Activated CD8-positive, alpha-beta memory T cell treated with anti-CD3 and anti-CD28 coated beads for 4 hours (primary cell): Measurements from ENCODE around the gene AFF3.
"Not testable (repeated sequence)": the region's sequence is repeated elsewhere in the genome, so short reads cannot be mapped to it uniquely, and the experiment has no call there.

Experiments used
- DNase-seq, 2 donors: peaks; one replicate each; pipeline ENCODE4 v3.0.0-alpha.2; 2020; ENCODE audit warnings: low read depth in 2 of 2

Gene AFF3

GRCh38 chr2:99933894-99934650 lies 208.3 kb downstream of the AFF3 start:
- no peak for DNase-seq

DNA sequence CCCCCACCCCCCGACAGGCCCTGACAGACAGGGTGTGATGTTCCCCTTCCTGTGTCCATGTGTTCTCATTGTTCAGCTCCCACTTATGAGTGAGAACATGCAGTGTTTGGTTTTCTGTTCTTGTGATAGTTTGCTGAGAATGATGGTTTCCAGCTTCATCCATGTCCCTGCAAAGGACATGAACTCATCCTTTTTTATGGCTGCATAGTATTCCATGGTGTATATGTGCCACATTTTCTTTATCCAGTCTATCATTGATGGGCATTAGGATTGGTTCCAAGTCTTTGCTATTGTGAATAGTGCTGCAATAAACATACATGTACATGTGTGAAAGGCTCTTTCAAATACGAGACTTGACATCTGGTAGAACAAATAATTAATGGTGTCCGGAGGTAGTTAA lies 208.9 kb downstream of the AFF3 start:
- not testable (repeated sequence) for DNase-seq

DNA sequence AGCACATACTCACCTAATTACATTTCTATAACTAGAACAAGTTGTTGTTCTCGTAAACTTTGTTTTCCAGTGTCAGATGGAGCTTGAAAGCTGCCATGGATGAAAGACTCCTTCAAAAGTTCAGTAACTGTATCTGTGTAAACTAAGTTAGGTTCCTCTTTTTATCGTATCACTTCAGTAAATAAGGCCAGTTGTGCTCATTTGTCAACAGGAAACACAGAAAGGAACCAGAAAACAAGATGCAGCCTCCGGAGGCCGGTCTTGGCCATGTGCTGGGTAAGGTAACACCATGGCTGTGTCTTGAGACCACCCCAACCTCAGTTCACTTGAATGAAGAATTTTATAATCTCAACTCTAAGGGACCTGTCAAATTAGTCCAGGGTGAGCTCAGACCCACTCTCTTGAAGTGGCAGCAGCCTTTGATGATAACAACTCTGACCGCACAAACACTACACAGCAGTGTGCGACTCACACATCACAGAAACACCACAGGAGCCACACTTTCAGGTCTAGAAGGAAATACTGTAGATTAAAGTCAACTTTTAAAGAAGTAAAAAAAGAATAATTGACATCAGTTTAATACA lies 213.8 kb downstream of the AFF3 start:
- DNase-seq: no peak

- not testable (repeated sequence) for DNase-seq
Observed at GRCh38 chr2:99927690-99928207, 214.6 kb downstream of the AFF3 start.

DNA sequence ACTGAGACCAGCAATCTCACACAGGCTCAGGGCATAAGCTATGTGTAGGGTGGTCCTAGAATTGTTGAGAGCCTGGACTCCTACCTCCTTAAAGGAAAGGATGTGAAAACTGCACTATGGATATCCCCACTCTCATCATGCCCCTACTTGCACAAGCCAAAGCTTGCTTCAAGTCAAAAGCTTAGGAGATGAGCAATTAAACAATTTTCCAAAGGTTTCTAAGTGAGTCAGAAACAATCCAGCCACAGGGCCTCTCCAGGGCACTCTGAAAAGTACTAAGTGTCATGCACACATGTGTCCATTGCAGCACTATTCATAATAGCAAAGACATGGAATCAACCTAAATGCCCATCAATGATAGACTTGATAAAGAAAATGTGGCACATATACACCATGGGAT lies 215.4 kb downstream of the AFF3 start:
- no peak for DNase-seq

DNA sequence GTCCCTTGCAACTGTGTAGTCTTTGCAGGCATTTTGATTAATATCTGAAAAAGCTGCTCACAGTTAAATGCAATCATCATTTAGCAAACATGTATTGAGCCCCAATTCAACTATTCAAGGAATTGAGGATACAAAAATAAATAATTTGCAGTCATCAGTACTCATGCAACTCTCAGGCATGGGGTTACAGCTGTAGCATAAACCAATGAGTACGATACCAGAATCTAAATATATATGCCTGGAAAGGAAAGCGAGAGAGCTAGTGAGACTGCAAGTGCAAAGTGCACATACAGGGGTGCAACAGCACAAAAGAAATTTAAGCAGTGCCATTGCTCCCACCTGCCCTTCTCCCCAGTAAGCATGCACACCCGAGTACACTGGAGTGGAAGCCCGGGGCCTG lies 216.4 kb downstream of the AFF3 start:
- no peak for DNase-seq

GRCh38 chr2:99922664-99923063 lies 219.7 kb downstream of the AFF3 start:
- no peak for DNase-seq

DNA sequence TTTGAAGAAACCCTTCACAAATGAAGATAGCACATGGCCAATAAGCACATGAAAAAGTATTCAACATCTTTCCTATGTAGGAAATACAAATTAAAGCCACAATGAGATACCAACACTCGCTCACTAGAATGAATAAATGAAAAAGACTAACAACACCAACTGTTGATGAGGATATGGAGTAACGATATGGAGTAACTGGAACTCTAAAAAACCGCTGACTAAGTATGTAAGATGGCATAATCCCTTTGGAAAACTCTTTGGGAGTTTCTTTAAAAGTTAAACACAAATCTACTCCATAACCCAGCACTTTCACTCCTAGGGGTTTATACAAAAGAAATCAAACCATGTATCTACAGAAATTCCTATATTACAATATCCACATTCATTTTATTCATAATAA lies 220.5 kb downstream of the AFF3 start:
- no peak for DNase-seq

GRCh38 chr2:99918389-99918788 lies 224.0 kb downstream of the AFF3 start:
- DNase-seq: no peak

GRCh38 chr2:99915108-99915675 lies 227.2 kb downstream of the AFF3 start:
- no peak for DNase-seq

DNA sequence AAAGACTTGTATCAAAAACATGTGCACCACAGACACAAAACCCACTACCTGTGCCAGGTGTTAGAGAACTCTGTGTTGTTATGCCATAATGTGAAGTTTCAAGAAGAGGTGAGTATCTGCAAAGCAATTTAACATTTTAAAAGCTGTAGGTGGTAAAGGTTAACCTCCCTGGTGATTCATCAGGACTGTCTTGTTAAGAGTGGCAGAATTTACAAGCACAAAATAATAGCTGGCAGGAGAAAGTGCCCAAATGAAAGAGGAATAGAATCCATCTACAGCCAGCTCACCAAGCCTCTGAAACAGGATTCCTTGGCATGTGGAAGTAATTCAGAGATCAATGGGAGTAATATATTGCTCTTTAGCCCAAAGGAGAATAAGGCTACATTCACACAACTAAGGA lies 230.7 kb downstream of the AFF3 start:
- no peak for DNase-seq

GRCh38 chr2:99910902-99911301 lies 231.5 kb downstream of the AFF3 start:
- DNase-seq: no peak

DNA sequence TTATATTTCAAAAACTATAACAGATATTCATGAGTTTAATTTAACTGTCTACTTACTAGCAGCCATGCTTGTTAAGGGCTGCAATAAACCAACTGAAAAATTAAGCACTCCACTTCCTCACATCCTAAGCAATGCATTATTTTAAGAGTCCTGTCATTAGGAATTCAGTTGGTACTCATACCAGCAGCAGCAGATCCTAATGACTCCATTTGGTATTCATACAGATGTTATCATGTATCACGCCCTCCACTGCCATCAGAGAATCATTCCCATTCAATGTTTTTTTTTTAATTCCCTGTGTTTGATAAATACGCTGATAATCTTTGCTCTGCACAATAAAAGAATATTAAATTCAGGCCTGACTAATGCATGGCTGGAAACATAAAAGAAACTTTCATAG lies 236.8 kb downstream of the AFF3 start:
- DNase-seq: no peak

DNA sequence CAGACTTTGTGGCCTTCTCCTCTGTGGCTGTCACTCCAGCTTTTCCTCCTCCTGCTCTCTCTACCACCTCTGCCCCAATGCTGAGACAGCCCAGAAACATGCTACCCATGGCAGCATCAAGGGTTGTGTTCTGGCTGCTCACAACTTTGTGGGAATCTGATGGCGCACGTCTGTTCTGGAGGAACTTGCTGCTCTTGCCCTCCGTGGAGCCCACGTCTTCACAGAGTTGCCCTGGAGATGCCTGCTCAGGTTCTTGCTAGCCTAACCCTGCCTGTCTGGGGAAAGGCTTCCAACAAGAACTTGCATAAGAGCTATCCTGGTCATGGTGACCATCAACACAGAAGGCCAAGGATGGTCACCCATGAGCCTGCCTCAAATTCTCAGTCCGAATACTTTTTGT lies 237.4 kb downstream of the AFF3 start:
- no peak for DNase-seq

GRCh38 chr2:99903981-99904380 lies 238.4 kb downstream of the AFF3 start:
- no peak for DNase-seq

GRCh38 chr2:99900556-99900955 lies 241.8 kb downstream of the AFF3 start:
- DNase-seq: no peak

- no peak for DNase-seq
Observed at GRCh38 chr2:99899882-99900281, 242.5 kb downstream of the AFF3 start.

- DNase-seq: no peak
Observed at GRCh38 chr2:99899058-99899855, 243.1 kb downstream of the AFF3 start.

GRCh38 chr2:99898336-99899048 lies 243.9 kb downstream of the AFF3 start:
- no peak for DNase-seq

- no peak for DNase-seq
Observed at GRCh38 chr2:99891428-99891780, 251.0 kb downstream of the AFF3 start.

DNA sequence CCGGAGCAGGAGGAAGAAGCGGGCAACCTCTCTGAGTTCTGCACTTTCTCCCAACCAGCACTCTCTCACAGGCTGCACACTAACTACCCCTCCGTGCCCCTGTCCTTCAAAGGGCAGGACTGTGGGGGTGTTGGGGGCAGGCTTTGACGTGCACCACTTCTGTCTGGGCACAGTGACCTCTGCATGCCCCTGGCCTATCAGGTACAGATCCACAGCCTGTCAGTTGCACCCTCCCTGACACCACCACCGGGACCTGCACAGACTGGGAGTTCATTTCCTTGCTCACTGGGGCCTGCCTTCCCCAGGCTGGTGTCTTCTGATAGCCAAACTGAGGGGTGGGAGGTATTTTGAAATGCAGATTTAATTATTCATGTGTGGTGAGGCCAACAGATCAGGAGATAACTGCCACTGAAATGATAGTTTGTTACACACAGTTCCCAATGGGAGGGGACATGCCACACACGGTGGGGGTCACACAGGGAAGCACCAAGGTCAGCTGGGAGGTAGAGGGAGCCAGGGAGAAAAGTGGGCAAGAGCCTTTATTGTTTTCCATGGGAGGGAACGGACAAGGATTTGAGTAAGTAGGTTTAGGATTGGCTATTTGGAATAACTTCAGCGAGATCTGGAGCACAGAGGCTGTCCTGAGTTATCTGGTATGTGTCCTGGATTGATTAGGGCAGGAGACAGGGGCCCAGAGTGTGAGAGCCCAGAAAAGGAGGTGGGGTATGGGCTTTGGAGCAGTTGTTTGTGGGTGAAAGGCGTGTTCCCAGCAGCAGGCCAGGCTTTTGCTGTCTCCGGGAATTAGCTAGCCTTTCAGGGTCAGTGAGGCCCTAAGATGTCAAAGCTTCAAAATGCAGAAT lies 251.6 kb downstream of the AFF3 start:
- DNase-seq: no peak
